Right kidney (tissue), 1 donor: ENCODE data around the gene RASGRF1.
"Not testable (repeated sequence)": the region's sequence is repeated elsewhere in the genome, so short reads cannot be mapped to it uniquely, and the experiment has no call there.

Experiments
- DNase-seq: peaks from one replicate; pipeline ENCODE4 v3.0.0-alpha.2; 2016

RASGRF1 gene

DNA sequence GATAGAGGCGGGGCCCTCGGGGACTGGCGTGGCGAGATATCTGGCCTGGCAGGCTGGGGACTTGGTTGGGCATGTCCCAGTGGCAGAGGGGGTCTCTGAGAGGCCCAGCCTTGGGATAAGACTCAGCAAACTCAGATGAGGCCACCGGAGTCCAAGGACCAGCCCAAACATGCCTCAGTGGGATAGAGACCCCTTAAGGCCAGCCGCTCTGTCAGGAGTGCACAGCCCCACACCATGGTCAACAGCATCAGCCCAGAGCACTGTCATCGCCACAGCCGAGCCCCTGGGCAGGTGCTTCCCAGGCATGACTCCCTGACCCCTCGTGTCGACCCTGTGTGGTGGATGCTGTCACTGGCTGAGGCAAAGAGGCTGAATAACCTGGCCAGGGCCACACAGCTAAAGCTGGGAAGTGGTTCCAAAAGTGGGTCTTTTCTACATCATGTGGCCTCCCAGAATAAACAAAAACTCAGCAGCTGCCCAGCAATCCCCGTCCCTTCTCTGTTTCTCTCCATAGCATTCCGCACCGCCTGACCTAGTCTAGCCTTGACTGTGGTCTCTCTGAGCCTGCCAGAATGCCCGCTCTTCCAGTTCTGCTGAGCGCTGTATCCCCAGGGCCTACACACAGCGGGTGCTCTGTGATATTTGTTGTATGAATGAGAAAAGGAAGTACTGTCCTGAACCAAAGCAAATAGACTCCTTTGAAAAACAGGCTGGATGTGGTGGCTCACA is 160.9 kb downstream of the RASGRF1 start:
- DNase-seq: no peak

DNA sequence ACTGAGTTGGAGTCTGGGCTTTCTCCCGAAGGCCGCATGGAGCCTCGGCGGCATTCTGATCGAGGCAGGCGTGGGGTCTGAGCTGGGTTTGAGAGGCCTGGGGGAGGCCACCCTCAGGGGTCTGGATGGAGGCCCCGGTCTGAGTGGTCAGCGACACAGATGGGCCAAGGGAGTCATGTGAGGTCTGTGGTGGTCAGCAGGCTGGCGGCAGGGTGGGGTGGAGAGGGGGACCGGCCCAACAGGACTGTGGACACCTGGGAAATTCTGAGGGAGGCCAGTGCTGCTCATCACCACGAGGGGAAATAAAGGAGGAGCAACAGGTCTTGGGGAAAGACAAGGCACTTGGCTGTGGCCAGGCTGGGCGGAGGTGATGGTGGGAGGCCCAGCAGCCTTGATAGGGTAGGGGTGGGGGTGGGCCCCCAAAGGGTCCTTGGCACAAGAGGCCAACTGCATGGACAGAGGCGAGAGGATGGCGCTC is 161.9 kb downstream of the RASGRF1 start:
- DNase-seq: no peak

DNA sequence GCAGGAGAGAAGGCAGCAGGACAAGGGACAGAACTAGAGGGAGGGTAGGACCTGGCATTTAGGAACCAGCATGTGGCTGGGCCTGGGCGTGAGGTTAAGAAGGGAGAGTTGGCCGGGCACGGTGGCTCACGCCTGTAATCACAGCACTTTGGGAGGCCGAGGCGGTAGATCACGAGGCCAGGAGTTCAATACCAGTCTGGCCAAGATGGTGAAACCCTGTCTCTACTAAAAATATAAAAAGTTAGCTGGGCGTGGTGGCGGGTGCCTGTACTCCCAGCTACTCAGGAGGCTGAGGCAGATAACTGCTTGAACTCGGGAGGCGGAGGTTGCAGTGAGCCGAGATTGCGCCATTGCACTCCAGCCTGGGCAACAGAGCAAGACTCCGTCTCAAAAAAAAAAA is 162.4 kb downstream of the RASGRF1 start:
- DNase-seq: not testable (repeated sequence)

DNA sequence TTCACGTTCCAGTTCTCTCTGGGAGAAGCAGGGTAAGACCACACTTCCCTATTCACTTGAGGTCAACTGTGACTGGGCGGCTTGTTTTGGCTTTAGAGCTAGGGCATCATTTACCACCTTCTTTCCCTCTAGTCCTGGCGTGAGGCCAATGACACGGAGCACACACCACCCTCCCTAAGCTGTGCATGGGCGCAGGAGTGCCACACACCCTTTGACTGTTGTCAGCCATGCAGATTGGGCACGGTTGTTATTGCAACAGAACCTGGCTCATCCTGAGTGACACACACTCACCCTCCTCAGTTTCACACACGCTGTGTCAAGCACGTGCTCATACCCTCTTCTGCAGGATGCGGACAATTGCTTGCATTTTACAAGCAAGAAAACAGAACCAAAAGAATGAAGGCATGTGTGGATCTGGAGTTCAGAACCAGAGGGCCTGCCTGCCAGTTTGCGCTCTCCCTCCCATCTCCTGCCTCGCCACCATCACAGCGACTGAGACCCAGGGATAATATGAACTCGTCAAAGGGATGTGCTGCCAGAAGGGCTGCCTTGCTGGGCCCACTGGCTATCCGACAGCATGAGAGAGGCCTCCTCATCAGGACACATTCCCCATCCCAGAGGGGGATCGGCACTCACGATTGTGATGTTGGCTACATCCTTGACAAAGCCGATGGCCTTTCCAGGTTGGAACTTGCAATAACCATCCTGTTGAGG is 163.3 kb downstream of the RASGRF1 start:
- no peak for DNase-seq

DNA sequence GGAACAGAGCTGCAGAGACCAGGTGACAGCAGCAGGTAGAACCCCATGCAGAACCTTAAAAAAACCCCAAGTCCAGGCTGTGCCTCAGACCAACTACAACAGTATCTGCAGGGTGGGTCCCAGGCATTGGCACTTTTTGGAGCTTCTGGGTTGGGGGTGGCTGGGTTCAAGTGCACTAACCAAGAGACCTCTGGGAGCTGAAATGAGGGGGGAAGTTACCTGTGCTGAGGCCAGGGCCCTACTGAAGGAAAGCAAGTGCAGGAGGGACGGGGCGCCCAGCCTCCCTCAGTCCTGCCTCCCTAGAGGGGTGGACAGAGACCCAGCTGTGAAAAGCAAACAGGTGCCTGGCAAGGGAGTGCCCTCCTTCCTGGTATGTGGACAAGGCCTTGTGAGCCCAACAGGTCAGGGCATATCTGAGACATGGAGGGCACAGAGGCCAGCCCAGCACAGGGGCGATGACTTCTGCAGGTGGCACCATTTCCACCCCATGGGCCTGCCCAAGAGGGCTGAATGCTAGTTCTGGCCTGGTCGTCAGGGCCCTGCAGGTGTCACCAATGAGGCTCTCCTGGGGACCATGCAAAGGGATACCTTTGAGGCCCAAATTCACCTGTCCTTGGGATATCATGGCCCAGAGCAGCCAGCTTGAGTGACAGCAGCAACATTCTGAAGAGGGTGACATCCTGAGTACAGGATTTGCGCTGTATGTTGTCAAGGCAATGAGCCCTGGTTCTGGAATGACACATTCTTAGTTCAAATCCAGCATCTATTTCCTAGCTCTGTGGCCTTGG is 164.4 kb downstream of the RASGRF1 start:
- no peak for DNase-seq

DNA sequence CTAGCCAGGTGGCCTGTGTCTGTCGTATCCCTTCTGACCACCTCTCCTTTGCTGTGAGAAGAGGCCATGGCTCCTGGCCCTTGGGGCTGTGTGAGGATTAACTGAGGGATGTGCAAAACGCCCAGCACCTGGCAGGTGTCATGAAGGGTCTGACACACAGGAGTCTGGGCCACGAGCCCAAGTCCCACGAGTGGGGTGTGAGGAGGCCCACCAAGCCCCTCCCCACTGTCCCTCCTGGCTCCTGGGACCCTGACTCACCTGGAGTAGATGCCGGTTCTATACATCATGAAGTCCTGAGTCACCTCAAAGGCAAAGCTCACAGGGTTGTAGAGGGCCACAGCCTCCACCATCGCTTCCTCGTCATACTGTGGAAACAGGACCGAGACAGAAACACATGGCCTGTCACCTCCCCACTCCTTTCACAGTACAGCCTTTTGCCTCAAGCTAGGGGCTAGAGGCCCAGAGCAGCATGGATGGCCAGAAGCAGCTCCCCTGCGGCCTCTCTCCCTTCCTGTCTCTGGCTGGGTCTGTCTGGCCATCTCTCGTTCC is 165.4 kb downstream of the RASGRF1 start:
- no peak for DNase-seq

DNA sequence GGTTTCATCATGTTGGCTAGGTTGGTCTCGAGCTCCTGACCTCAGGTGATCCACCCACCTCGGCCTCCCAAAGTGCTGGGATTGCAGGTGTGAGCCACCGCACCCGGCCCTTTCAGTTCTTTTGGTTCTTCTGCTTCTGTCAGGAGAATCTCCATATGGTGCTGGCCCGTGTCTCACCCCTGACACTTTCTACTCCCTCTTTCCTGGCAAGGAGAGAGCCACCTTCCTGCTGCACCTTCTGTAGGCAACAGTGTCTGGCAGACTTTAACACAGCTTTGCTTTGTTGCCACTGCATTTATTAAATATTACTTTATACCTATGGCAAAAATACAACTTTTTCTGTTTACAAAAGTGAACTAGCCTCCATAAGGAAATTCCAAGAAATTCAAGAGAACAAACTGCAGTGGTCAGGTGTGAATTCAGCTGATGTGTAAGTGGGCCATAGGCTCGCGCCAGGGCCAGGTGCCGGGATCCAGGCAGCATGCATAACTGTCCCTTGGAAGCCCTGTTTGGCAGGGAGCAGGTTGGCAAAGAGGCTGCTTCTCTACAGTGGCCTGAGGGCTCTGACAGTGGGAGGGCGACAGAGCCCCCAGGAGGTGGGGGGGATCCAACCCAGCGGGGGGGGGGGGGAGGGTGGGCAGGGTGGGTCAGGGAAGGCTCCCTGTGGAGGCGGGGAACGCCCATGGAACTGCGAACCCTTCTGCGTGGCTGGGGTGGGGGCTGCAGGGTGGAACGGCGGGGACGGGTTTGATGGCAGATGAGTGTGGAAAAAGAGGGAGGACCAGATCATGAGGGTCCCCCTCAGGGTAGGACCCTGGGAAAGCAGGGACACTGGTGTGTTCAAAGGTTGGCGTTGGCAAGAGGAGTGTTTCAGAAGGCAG is 166.9 kb downstream of the RASGRF1 start:
- DNase-seq: no peak

DNA sequence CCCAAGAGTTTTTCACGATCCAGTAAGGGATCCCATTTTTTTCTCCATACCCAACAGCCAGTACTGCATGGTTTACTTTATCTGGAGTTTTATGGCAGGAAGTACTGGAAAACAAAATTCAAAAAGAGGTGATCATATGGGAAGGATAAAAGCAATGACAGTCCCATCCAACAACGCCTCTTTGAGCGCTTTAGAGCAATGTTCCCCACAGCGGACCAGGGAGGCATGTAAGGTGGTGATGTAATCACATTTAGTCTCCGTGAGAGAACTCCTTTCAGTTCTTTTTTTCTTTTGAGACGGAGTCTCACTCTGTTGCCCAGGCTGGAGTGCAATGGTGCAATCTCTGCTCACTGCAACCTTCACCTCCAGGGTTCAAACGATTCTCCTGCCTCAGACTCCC is 167.6 kb downstream of the RASGRF1 start:
- no peak for DNase-seq

DNA sequence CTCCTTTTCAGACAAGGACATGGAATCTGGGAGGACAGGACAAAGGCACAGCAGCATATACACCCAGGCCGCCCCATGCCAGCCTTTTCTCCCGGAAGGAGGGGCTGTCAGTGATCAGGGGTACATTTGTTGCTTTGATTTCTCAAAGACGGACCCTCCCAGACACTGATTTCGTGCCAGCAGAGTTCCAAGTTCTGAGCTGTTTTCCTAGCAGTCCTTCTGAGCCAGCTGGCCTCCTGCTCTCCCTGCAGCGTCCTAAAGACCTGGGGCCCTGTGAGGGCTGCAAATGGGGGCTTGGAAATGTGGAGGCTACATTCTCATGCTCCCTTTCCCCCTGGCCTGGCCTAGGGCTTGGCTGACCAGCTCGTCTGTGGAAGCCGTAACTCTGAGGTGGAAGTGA is 168.1 kb downstream of the RASGRF1 start:
- no peak for DNase-seq

DNA sequence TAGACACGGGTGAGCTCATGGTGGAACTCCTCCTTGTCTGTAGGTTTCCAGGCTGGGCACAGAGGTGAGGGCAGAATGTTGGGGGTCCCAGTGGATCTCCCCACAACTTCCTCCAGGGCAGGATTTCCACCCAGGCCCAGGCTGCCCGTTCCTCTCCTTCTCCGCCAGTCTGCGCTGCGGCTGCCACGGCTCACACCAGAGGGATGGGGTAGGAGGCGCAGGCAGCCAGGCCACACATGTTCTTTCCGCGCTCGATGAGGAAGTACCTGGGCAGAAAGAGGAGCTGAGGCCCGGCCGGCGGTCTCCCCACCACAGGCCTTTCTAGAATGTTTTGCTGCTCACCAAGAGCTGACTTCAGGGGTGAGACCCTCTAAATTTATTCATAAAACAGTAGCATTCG is 168.6 kb downstream of the RASGRF1 start:
- DNase-seq: no peak

DNA sequence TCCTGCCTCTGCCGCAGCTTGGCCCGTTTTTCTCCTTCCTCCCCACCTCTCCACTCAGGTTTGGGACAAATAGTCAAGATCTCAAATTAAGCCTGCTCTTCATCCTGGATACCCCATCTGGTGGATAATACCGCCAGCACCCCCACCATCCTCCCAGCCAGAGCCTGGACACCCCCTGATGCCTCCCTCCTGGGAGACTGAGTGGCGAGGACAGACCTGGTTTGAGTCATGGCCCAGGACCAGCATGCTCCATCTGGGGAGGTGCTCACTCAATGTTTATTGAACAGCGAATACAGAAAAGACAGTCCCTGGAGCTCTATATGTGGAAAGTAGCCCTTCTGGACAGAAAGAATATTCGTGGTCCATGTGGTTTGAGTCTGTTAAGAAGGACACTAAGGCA is 169.1 kb downstream of the RASGRF1 start:
- DNase-seq: no peak

DNA sequence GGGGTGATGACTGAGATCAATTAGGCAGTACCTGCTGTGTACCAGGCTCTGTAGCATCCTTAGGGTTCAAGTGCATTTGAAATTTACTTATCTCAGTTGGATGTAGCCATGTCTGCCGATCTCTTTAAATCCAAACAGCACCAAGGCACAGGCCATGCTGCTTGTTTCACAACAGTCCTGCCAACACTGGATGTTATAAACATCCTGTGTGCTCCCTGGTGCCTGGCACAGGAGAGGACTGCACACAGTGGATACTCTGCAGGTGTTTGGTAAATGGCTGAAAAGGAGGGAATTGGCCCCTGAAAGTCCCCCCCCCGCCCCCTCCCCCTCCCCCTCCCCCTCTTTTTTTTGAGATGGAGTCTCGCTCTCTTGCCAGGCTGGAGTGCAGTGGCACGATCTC is 172.7 kb downstream of the RASGRF1 start:
- DNase-seq: no peak

DNA sequence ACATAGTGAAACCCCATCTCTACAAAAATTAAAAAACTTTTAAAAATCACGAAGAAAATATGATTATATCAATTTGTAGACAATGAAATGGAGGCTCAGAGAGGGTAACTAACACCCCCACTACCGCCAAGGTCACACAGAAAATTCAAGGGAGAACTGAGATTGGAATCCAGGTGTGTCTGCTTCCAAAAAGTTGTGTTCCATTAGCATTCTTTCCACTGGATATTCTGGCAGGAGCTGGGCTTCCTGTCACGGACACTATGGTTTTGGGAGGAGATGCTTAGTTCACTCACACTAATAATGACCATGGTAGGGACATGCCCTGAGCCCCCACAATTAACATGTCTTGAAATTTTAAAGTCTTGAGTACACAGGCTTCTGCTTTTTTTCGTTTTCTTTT is 174.5 kb downstream of the RASGRF1 start:
- DNase-seq: no peak

DNA sequence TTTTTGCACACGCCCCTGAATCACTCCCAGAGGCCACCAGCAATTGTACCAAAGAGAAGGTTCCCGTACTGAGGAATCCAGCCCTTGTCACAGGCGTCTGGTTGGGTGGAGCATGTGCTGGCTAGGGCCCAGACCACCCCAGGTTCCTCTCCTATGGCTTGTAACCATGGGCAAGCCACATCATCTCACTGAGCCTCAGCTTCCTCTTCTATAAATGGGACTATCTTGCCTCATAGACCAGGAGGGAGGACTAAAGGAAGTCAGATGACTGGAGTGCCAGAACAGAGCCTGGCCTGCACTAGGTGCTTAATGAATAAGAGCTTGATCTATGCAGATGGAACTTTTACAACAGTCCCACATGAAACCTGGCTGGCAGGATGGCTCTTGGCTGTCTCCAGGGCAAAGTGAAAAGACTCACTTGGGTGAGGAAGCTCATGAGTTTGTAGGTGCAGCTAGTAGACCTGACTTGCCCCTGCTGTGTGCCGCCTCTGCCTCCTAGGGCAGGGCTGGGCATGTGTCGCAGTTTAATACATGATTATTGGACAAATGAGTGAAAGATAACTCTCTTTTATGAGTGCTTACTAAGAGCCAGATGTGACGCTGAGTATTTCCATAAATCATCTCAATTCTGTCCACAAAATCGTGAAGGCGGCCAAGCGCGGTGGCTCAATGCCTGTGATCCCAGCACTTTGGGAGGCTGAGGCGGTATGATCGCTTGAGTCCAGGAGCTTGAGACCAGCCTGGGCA is 175.1 kb downstream of the RASGRF1 start:
- DNase-seq: no peak

DNA sequence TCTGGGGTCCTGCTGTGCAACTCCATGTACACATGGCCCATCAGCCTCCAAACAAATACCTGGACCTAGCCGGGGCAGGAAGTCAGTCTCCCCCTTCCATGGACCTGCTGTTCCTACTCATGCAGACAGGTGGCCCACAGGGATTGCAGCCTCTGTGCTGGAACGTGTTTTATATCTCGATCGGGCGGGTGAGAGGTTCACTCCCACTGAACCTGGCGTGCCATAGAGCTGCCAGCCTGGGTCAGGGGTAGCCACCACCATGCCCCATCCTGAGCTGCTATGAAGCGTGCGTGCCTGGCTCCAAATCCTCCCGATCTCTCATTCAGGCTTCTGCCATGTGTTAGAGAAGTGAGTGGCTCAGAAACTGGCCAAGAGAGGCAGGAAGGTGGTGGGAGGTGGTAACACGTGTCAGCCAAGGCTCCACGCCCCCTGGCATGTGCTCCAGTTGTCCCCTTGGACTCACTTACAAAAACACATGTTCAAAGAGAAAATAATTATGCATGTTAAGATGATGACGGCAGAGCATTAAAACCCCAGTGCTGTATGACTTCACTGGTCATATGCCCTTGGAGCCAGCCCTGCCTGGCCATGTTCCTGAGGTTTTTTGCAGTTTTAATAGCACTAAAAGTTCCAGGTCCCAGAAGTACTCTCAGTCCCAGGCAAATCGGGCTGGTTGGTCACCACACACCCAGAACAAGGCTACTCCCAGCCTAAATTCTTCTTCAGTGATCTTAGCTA is 176.4 kb downstream of the RASGRF1 start:
- DNase-seq: no peak

DNA sequence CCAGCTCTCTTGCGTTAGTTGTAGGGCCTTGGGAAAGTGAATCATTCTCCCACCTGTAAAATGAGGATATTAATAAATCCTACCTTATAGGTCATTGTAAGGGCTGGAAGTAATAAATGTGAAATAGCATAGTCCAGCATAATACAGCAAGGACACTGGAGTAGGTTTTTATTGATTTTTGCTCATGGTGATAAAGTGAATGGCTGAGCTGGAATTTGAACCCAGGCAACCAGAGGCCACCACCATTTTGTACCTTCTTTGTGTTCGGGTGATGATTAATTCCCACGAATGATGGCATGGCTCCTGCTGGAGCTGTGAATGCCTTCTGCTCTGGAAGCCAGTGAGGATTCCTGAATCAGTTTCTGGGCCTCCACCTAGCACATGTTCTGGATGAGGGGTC is 177.6 kb downstream of the RASGRF1 start:
- no peak for DNase-seq

DNA sequence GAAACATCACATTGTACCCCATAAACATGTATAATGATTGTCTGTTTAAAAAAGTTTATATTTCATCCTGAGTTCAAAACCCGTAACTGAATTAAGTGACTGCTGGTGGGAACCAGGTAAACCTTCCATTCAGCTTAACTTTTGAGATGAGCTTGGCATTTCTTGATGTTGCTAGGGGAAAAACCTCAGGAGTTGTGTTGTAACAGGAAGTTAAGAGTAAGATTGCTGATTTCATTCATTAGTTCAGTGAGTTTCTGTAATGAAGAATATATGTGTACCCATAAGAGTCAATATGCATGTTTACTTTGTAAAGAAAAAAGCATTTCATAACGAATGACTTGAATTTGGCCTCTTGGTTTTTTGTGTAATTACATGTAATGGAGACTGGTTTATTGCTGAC is 178.3 kb downstream of the RASGRF1 start:
- DNase-seq: no peak

DNA sequence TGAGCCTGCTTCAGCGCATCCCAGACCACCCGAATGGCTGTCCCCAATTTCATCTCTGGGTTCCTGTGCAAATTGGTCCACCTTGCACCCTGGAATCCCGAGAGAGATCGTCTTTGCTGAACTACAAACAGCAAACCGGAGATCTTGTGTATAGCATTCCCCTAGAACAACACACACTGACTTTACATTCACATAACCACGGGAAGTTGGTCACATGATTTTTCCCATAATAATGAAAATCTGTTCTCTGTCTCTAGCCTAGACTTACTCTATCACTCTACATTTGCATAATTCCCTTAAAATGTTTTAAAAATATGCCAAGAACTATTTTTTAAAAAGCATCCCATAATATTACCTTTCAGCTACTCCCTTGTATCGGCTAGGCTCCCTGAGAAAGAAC is 180.3 kb downstream of the RASGRF1 start:
- DNase-seq: no peak
